GM12874 (cell line): ENCODE measurements around the gene ELAVL1.

Source experiments
- CTCF ChIP-seq: IDR thresholded peaks from 2 replicates; pipeline ENCODE4 v1.5.1; 2011; ENCODE audit warnings: low read depth, mild to moderate bottlenecking, control low read depth, low read length, moderate library complexity; ENCODE audit not compliant: insufficient read depth

The ELAVL1 gene

GRCh38 chr19:8044018-8044417 is 38.6 kb upstream of the ELAVL1 start:
- TF ChIP-seq CTCF: no peak

- no peak for TF ChIP-seq CTCF
These were observed 37.5 kb upstream of the ELAVL1 start for GRCh38 chr19:8042900-8043299.

- no peak for TF ChIP-seq CTCF
These were observed 36.1 kb upstream of the ELAVL1 start for GRCh38 chr19:8041531-8041931.

- no peak for TF ChIP-seq CTCF
These were observed 33.8 kb upstream of the ELAVL1 start for GRCh38 chr19:8039231-8039630.

- no peak for TF ChIP-seq CTCF
These were observed 33.4 kb upstream of the ELAVL1 start for GRCh38 chr19:8038815-8039214.

GRCh38 chr19:8036434-8037099 is 31.1 kb upstream of the ELAVL1 start:
- TF ChIP-seq CTCF: no peak

GRCh38 chr19:8034178-8034525 is 28.7 kb upstream of the ELAVL1 start:
- no peak for TF ChIP-seq CTCF

GRCh38 chr19:8030960-8031359 is 25.5 kb upstream of the ELAVL1 start:
- TF ChIP-seq CTCF: no peak
